H1 (cell line): ENCODE results near the gene TMA7. TPM values are rescaled to one million over a fixed set of nuclear protein-coding genes. Genes with fewer than 3 reads are reported as not detected.

Experiments
- CTCF ChIA-PET: fragments of 300-600 bp; sonication (Branson Sonifier 250); formaldehyde crosslinking; loops from one replicate; lab custom pipeline; 2021; ENCODE audit not compliant: partially characterized antibody; lab: Charles Lee
- POLR2A ChIA-PET: fragments of 300-600 bp; sonication (Branson Sonifier 250); formaldehyde crosslinking; loops from one replicate; lab custom pipeline; 2021; ENCODE audit warnings: inconsistent platforms; ENCODE audit not compliant: partially characterized antibody; lab: Charles Lee
- DNase-seq, 2 experiments: peaks; one replicate each; pipeline versions ENCODE4 v3.0.0 to v3.0.0-alpha.2; 2010 to 2022; ENCODE audit warnings: low spot score in 2 of 2, low read depth in 1 of 2, mixed read lengths in 1 of 2
- FAIRE-seq: peaks from 2 replicates; lab custom pipeline; 2011; peaks lifted over from hg19 to GRCh38; lab: Jason Lieb, UNC
- H2AFZ ChIP-seq: 2 replicates; pipeline ENCODE4 v1.8.1; 2012; ENCODE audit warnings: low read length, inconsistent platforms
- H2AK5ac ChIP-seq: 2 replicates; pipeline ENCODE4 v1.6.1; 2013; ENCODE audit warnings: low read depth, low read length
- H2BK120ac ChIP-seq: replicated peaks from 2 replicates; pipeline ENCODE3; 2013; ENCODE audit warnings: low read depth, low read length, inconsistent platforms
- H2BK12ac ChIP-seq: 2 replicates; pipeline ENCODE4 v1.6.1; 2013; ENCODE audit warnings: low read depth, low read length
- H2BK15ac ChIP-seq: 2 replicates; pipeline ENCODE4 v1.6.1; 2013; ENCODE audit warnings: low read length
- H2BK20ac ChIP-seq: 2 replicates; pipeline ENCODE4 v1.6.1; 2013; ENCODE audit warnings: low read length
- H2BK5ac ChIP-seq: 2 replicates; pipeline ENCODE4 v1.6.1; 2013; ENCODE audit warnings: low read depth, low read length
- H3K14ac ChIP-seq: 2 replicates; pipeline ENCODE4 v1.6.1; 2013; ENCODE audit warnings: inconsistent platforms; ENCODE audit not compliant: insufficient read length
- H3K18ac ChIP-seq: 2 replicates; pipeline ENCODE4 v1.6.1; 2013; ENCODE audit warnings: low read length; ENCODE audit errors: extremely low read depth
- H3K23ac ChIP-seq: 2 replicates; pipeline ENCODE4 v1.6.1; 2013; ENCODE audit warnings: inconsistent platforms; ENCODE audit not compliant: insufficient read length
- H3K23me2 ChIP-seq: 2 replicates; pipeline ENCODE4 v1.6.1; 2013; ENCODE audit warnings: low read depth, low read length
- H3K27ac ChIP-seq: 2 replicates; pipeline ENCODE4 v1.6.1; 2011; ENCODE audit warnings: low read depth, low read length, inconsistent platforms
- H3K27me3 ChIP-seq, 4 experiments: replicated peaks in 1 of 4; 1 replicate in 1 of 4; 2 replicates in 3 of 4; pipeline versions ENCODE4 v1.6.1 to v1.8.1; 2011 to 2013; ENCODE audit warnings: low read length in 3 of 4, mild to moderate bottlenecking in 3 of 4, inconsistent platforms in 2 of 4, mixed read lengths in 2 of 4, moderate library complexity in 1 of 4; ENCODE audit not compliant: control insufficient read depth in 3 of 4, insufficient read depth in 3 of 4; ENCODE audit errors: extremely low read depth in 1 of 4
- H3K36me3 ChIP-seq, 4 experiments: 2 replicates each; pipeline versions ENCODE4 v1.6.1 to v1.8.1; 2011 to 2013; ENCODE audit warnings: mild to moderate bottlenecking in 4 of 4, low read length in 3 of 4, moderate library complexity in 2 of 4, control low read depth in 1 of 4, inconsistent platforms in 1 of 4; ENCODE audit not compliant: insufficient read depth in 4 of 4, control insufficient read depth in 2 of 4
- H3K4ac ChIP-seq: replicated peaks from 2 replicates; pipeline ENCODE3; 2013; ENCODE audit warnings: low read length, low read depth, mixed read lengths, inconsistent platforms; ENCODE audit not compliant: insufficient read length
- H3K4me1 ChIP-seq, 4 experiments: replicated peaks in 1 of 4; 1 replicate in 1 of 4; 2 replicates in 3 of 4; pipeline versions ENCODE4 v1.6.1 to v1.8.1; 2011 to 2013; ENCODE audit warnings: low read length in 3 of 4, inconsistent platforms in 2 of 4, mixed read lengths in 1 of 4; ENCODE audit not compliant: insufficient read depth in 4 of 4, control insufficient read depth in 3 of 4
- H3K4me2 ChIP-seq, 2 experiments: 2 replicates each; pipeline versions ENCODE4 v1.6.1 to v1.8.1; 2011 to 2013; ENCODE audit warnings: low read depth in 2 of 2, low read length in 2 of 2, control low read depth in 1 of 2, inconsistent platforms in 1 of 2, mild to moderate bottlenecking in 1 of 2; ENCODE audit not compliant: insufficient read depth in 1 of 2
- H3K4me3 ChIP-seq, 4 experiments: fragments of 200-600, 300-600 bp in 1 of 4; sonication (generic), shearing (Covaris generic), sonication (Bioruptor Twin) in 1 of 4; 2 replicates each; pipeline versions ENCODE4 v1.5.1 to v1.8.1; 2011 to 2016; ENCODE audit warnings: low read length in 4 of 4, low read depth in 3 of 4, control low read depth in 2 of 4, inconsistent platforms in 2 of 4, mild to moderate bottlenecking in 2 of 4, mixed read lengths in 1 of 4, moderate library complexity in 1 of 4; ENCODE audit not compliant: insufficient read depth in 2 of 4; ENCODE audit errors: extremely low read depth in 1 of 4
- H3K56ac ChIP-seq: replicated peaks from 2 replicates; pipeline ENCODE3; 2013; ENCODE audit warnings: low read depth, mild to moderate bottlenecking, mixed read lengths, low read length, inconsistent platforms; ENCODE audit not compliant: insufficient read length
- H3K79me1 ChIP-seq: 2 replicates; pipeline ENCODE4 v1.6.1; 2013; ENCODE audit warnings: low read depth, low read length, control low read depth
- H3K79me2 ChIP-seq, 2 experiments: 2 replicates each; pipeline versions ENCODE4 v1.6.1 to v1.8.1; 2012 to 2013; ENCODE audit warnings: low read length in 2 of 2, mild to moderate bottlenecking in 2 of 2, inconsistent platforms in 1 of 2; ENCODE audit not compliant: insufficient read depth in 2 of 2, control insufficient read depth in 1 of 2
- H3K9ac ChIP-seq, 4 experiments: replicated peaks in 1 of 4; 1 replicate in 1 of 4; 2 replicates in 3 of 4; pipeline versions ENCODE4 v1.6.1 to v1.8.1; 2011 to 2013; ENCODE audit warnings: low read depth in 3 of 4, low read length in 3 of 4, control low read depth in 2 of 4, mild to moderate bottlenecking in 2 of 4, moderate library complexity in 2 of 4, inconsistent platforms in 1 of 4; ENCODE audit errors: extremely low read depth in 1 of 4
- H3K9me3 ChIP-seq, 2 experiments: 2 replicates each; pipeline versions ENCODE4 v1.6.1 to v1.8.1; 2012 to 2013; ENCODE audit warnings: mild to moderate bottlenecking in 2 of 2, moderate library complexity in 2 of 2, control low read depth in 1 of 2, inconsistent platforms in 1 of 2, low read depth in 1 of 2, low read length in 1 of 2, mixed read lengths in 1 of 2; ENCODE audit not compliant: insufficient read depth in 2 of 2
- H4K20me1 ChIP-seq, 2 experiments: replicated peaks in 1 of 2; 2 replicates each; pipeline versions ENCODE3 to v1.8.1; 2011 to 2013; ENCODE audit warnings: inconsistent platforms in 2 of 2, low read length in 2 of 2, mild to moderate bottlenecking in 1 of 2; ENCODE audit not compliant: insufficient read depth in 2 of 2, control insufficient read depth in 1 of 2
- H4K5ac ChIP-seq: 2 replicates; pipeline ENCODE4 v1.6.1; 2013; ENCODE audit warnings: low read length, low read depth, mixed read lengths, inconsistent platforms; ENCODE audit not compliant: insufficient read length
- H4K8ac ChIP-seq: 2 replicates; pipeline ENCODE4 v1.8.0; 2013; ENCODE audit warnings: mild to moderate bottlenecking, moderate library complexity, low read length, inconsistent platforms; ENCODE audit not compliant: insufficient read depth; ENCODE audit errors: extremely low read depth
- H4K91ac ChIP-seq: replicated peaks from 2 replicates; pipeline ENCODE3; 2013; ENCODE audit warnings: low read length, mixed read lengths, inconsistent platforms; ENCODE audit not compliant: insufficient read length
- CHD2 ChIP-seq: IDR thresholded peaks from 2 replicates; pipeline ENCODE4 v1.6.1; 2012; ENCODE audit warnings: low read length, improper control_type of control experiment
- JUN ChIP-seq: IDR thresholded peaks from 2 replicates; pipeline ENCODE4 v1.6.1; 2011; ENCODE audit warnings: low read depth, mild to moderate bottlenecking, improper control_type of control experiment, low read length
- SP4 ChIP-seq: IDR thresholded peaks from 2 replicates; pipeline ENCODE4 v1.6.1; 2012; ENCODE audit warnings: low read length, inconsistent platforms
- WGBS, 2 experiments: shearing (Covaris generic) in 1 of 2; methylation state at CpG; one replicate each; pipeline versions ENCODE4 v1.1.6 to v1.1.7; 2013 to 2015; ENCODE audit warnings: low lambda C conversion rate in 2 of 2, mixed read lengths in 2 of 2, inconsistent platforms in 1 of 2, low coverage in 1 of 2, missing lambda C conversion rate in 1 of 2; ENCODE audit not compliant: insufficient replicate concordance in 2 of 2, insufficient coverage in 1 of 2, insufficient read length in 1 of 2; ENCODE audit errors: extremely low coverage in 1 of 2, missing lambda C conversion rate in 1 of 2; 5-methylcytosine and 5-hydroxymethylcytosine counted together
- polyA plus RNA-seq, 7 experiments: library from polyadenylated mRNA; depleted of rRNA in 3 of 7; stranded (reverse) in 5 of 7; unstranded in 2 of 7; fragments of >200 nt in 5 of 7; fragments of 200-250 nt in 2 of 7; gene quantifications; 1 replicate in 5 of 7; 2 replicates in 1 of 7; 4 replicates in 1 of 7; pipeline versions ENCODE4 v1.2.1 to v1.2.3, GENCODE V29; 2011 to 2013; ENCODE audit warnings: missing spikeins in 2 of 7, mixed read lengths in 2 of 7
- total RNA-seq: library from RNA; stranded (reverse); fragmentation: NEBNext Ultra II Directional; extraction: Animal tissue kit (Norgen Biotek cat#: 25700); gene quantifications from 2 replicates; pipeline ENCODE4 v1.2.1, GENCODE V29; 2021
- TF ChIP-seq, protein P1 (sequence below): IDR thresholded peaks from 2 replicates; pipeline ENCODE4 v1.6.1; 2012; ENCODE audit warnings: inconsistent platforms

Gene TMA7
- total and polyA plus RNA-seq, 2 of the 8 experiments (the other 6 are each of a cell fraction or from before 2014, with no cell fraction given) = 138 to 305 TPM

DNA sequence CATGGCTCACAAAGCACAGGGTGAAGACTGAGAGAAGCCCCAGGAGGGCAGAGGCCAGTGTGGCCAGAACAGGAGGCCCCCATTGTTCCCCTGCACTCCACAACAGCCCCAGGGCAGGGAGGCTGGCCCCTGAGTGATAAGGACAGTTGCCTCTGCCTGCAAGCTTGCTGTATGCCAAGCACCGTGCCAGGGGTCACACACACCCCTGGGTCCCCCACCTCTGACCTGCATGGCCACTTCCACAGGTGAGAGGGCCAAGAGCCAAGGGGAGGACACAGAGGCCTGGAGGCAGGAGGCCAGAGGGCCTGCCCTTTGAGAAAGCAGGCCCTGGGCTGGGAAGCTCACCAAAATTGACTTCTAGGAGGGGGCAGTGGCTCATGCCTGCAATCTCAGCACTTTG is 30.2 kb downstream of the TMA7 start:
- peaks cover 0 to 23% of the 10 kb centered on the region in 2 experiments; a peak in 2 of 4 replicates for H3K79me2 ChIP-seq
- H2AK5ac ChIP-seq = no peak overlapping the region
- FAIRE-seq (no peak), DNase-seq (no peak)
- CTCF ChIA-PET = interaction anchor here (0.9 to 21.5 kb wide), 6 partner anchors 11 to 87 kb away, joined by 3 to 251 read pairs (median 4); partner anchors contain the start of genes PFKFB4 and SHISA5
- H3K23ac ChIP-seq = no peak overlapping the region
- POLR2A ChIA-PET = interaction anchor here (0.6 to 2.7 kb wide), 12 partner anchors 10 to 231 kb away, joined by 3 to 10 read pairs (median 3); partner anchors contain the start of gene ATRIP
- peaks cover 0 to 29% (median 25%) of the 10 kb centered on the region in 4 experiments; a peak in 6 of 7 replicates for H3K4me1 ChIP-seq
- no peak overlapping the region; a peak in 1 of 7 replicates for H3K9ac ChIP-seq
- peaks cover 3 to 4% of the 10 kb centered on the region in 2 experiments for H4K20me1 ChIP-seq
- no peak overlapping the region for H4K91ac ChIP-seq
- H3K14ac ChIP-seq = no peak overlapping the region
- no peak overlapping the region for H3K4me3 ChIP-seq
- peaks cover 7 to 35% (median 11%) of the 10 kb centered on the region in 4 experiments for H3K36me3 ChIP-seq
- peak overlapping the region; percentile 5; the same call in 1 of the 2 replicates for H2BK15ac ChIP-seq
- H3K27ac ChIP-seq = 0 out of 2 replicates have a peak overlapping the region, but pooled peaks have one; percentile 17
- peaks cover 6% of the 10 kb centered on the region for H3K23me2 ChIP-seq
- H2BK120ac ChIP-seq = no peak overlapping the region
- H4K8ac ChIP-seq = no peak overlapping the region
- H2BK5ac ChIP-seq = no peak overlapping the region
- H3K79me1 ChIP-seq = peaks cover 10% of the 10 kb centered on the region
- H2AFZ ChIP-seq = no peak overlapping the region
- no peak overlapping the region for H3K18ac ChIP-seq
- TF ChIP-seq, protein P1, sequence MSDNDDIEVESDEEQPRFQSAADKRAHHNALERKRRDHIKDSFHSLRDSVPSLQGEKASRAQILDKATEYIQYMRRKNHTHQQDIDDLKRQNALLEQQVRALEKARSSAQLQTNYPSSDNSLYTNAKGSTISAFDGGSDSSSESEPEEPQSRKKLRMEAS = no peak
- TF ChIP-seq CHD2 = no peak
- TF ChIP-seq JUN = no peak
- no peak for TF ChIP-seq SP4
- no peaks in the 10 kb centered on the region for H3K27me3 ChIP-seq
- H2BK12ac ChIP-seq = no peak overlapping the region
- H3K9me3 ChIP-seq = no peaks in the 10 kb centered on the region
- H3K4me2 ChIP-seq = no peak overlapping the region
- H4K5ac ChIP-seq = no peak overlapping the region
- WGBS, 2 experiments = 57% methylated on average over 1 of the region's 1 CpG; no CpG with 5 or more reads in 1 of the 2 experiments
- H3K56ac ChIP-seq = no peak overlapping the region
- H3K4ac ChIP-seq = no peak overlapping the region
- H2BK20ac ChIP-seq = no peak overlapping the region
